Lung (tissue), 12 donors: Measurements from ENCODE around the gene CD33. TPM values are rescaled to one million over a fixed set of nuclear protein-coding genes. Genes with fewer than 3 reads are reported as not detected.

ENCODE experiments used
- ATAC-seq: fragments of 200-7000 bp; cut with Tn5 transposase; one replicate; pipeline ENCODE4 v1.9.1; 2020; ENCODE audit warnings: moderate number of reproducible peaks; ENCODE audit not compliant: insufficient read depth, low FRiP score
- DNase-seq, 3 donors: peaks; one replicate each; pipeline ENCODE4 v3.0.0-alpha.2; 2013 to 2017
- H3K27ac ChIP-seq, 2 donors: one replicate each; pipeline ENCODE4 v1.5.1; 2013; ENCODE audit warnings: mild to moderate bottlenecking in 2 of 2, moderate library complexity in 2 of 2, control low read depth in 1 of 2, inconsistent platforms in 1 of 2, low read depth in 1 of 2, low read length in 1 of 2
- H3K27me3 ChIP-seq, 3 donors: one replicate each; pipeline ENCODE4 v1.5.1; 2013; ENCODE audit warnings: low read length in 2 of 3; ENCODE audit not compliant: control insufficient read depth in 3 of 3, insufficient read depth in 3 of 3
- H3K36me3 ChIP-seq, 4 donors: one replicate each; pipeline ENCODE4 v1.5.1; 2013; ENCODE audit warnings: low read length in 4 of 4, mild to moderate bottlenecking in 1 of 4, moderate library complexity in 1 of 4; ENCODE audit not compliant: control insufficient read depth in 4 of 4, insufficient read depth in 4 of 4
- H3K4me1 ChIP-seq, 5 donors: one replicate each; pipeline ENCODE4 v1.5.1; 2013; ENCODE audit warnings: low read length in 5 of 5, mild to moderate bottlenecking in 2 of 5, moderate library complexity in 1 of 5; ENCODE audit not compliant: control insufficient read depth in 5 of 5, insufficient read depth in 5 of 5
- H3K4me3 ChIP-seq: one replicate; pipeline ENCODE4 v1.5.1; 2013; ENCODE audit warnings: mild to moderate bottlenecking, control low read depth, moderate library complexity
- H3K9ac ChIP-seq, 2 donors: one replicate each; pipeline ENCODE4 v1.5.1; 2013; ENCODE audit warnings: low read length in 2 of 2, control low read depth in 1 of 2; ENCODE audit not compliant: insufficient read depth in 1 of 2
- H3K9me3 ChIP-seq, 4 donors: one replicate each; pipeline ENCODE4 v1.5.1; 2013; ENCODE audit warnings: low read length in 3 of 4, mild to moderate bottlenecking in 1 of 4, moderate library complexity in 1 of 4; ENCODE audit not compliant: control insufficient read depth in 4 of 4, insufficient read depth in 3 of 4
- WGBS, 2 donors: extraction: QIAGEN DNeasy Blood & Tissue Kit; methylation state at CpG; one replicate each; pipeline ENCODE4 v1.1.7; 2013; 5-methylcytosine and 5-hydroxymethylcytosine counted together
- polyA plus RNA-seq, 2 donors: library from polyadenylated mRNA; stranded (reverse); fragments of 200-250 nt; gene quantifications; one replicate each; pipeline ENCODE4 v1.2.1, GENCODE V29; 2013
- total RNA-seq, 2 donors: library from RNA; depleted of rRNA in 1 of 2; stranded (reverse); fragments of >200 nt in 1 of 2; gene quantifications; one replicate each; pipeline ENCODE4 v1.2.1, GENCODE V29; 2014 to 2021
- TF ChIP-seq, protein P1 (sequence below): IDR thresholded peaks from 2 replicates; pipeline ENCODE4 v1.5.1; 2012; ENCODE audit warnings: mild to moderate bottlenecking; ENCODE audit errors: control extremely low read depth, extremely low read depth
- donor health status: control.
- donor health status: control.
- donor health status: Bipolar disorder and iron deficiency.
- donor health status: healthy.
- donor health status: DM: yes; HTN: yes; CAD: no.

Gene CD33
- total and polyA plus RNA-seq, 4 donors: 7.0 to 40.2 (median 16.8) TPM

GRCh38 chr19:51196181-51196580, 28.7 kb upstream of the CD33 start:
- no peak overlapping the region for H3K9ac ChIP-seq
- peaks cover 0 to 3% (median 0%) of the 10 kb centered on the region in 4 donors for H3K9me3 ChIP-seq
- TF ChIP-seq, protein P1, sequence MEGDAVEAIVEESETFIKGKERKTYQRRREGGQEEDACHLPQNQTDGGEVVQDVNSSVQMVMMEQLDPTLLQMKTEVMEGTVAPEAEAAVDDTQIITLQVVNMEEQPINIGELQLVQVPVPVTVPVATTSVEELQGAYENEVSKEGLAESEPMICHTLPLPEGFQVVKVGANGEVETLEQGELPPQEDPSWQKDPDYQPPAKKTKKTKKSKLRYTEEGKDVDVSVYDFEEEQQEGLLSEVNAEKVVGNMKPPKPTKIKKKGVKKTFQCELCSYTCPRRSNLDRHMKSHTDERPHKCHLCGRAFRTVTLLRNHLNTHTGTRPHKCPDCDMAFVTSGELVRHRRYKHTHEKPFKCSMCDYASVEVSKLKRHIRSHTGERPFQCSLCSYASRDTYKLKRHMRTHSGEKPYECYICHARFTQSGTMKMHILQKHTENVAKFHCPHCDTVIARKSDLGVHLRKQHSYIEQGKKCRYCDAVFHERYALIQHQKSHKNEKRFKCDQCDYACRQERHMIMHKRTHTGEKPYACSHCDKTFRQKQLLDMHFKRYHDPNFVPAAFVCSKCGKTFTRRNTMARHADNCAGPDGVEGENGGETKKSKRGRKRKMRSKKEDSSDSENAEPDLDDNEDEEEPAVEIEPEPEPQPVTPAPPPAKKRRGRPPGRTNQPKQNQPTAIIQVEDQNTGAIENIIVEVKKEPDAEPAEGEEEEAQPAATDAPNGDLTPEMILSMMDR: no peak
- peaks cover 0 to 3% (median 0%) of the 10 kb centered on the region in 3 donors for H3K27me3 ChIP-seq
- H3K4me1 ChIP-seq: no peaks in the 10 kb centered on the region
- 70 to 88% methylated on average over 5 of the region's 5 CpGs for WGBS, 2 donors
- no peak for ATAC-seq
- DNase-seq: no peak
- no peak overlapping the region for H3K4me3 ChIP-seq
- H3K27ac ChIP-seq: no peak overlapping the region
- no peaks in the 10 kb centered on the region for H3K36me3 ChIP-seq

DNA sequence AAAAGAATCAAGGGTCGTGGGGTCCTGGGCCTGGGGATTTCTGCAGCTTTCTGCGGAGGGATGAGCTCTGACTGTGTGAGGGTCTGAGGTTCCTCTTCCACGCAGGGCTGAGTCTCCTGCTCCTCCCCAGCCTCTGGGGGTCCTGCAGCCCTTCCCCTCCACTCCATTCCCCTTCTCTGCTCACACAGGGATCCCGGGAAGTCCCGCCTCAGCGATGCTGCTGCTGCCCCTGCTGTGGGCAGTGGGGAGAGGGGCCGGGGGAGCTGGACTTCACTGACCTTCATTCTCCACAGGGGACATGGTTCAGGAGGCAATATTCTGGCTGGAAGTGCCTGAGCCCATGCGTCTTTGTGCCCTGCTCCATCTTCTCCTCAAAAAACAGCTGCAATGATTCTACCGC, 26.2 kb upstream of the CD33 start:
- Histone ChIP-seq H3K27ac (no peak overlapping the region), H3K4me1 (no peaks in the 10 kb centered on the region), H3K27me3 (peaks cover 0 to 3% (median 0%) of the 10 kb centered on the region in 3 donors), H3K9me3 (peaks cover 0 to 3% (median 0%) of the 10 kb centered on the region in 4 donors), H3K36me3 (no peaks in the 10 kb centered on the region), H3K4me3 (no peak overlapping the region), H3K9ac (no peak overlapping the region)
- WGBS, 2 donors: 76 to 81% methylated on average over 9 of the region's 9 CpGs
- no peak for ATAC-seq
- TF ChIP-seq, protein P1: no peak
- no peak for DNase-seq

DNA sequence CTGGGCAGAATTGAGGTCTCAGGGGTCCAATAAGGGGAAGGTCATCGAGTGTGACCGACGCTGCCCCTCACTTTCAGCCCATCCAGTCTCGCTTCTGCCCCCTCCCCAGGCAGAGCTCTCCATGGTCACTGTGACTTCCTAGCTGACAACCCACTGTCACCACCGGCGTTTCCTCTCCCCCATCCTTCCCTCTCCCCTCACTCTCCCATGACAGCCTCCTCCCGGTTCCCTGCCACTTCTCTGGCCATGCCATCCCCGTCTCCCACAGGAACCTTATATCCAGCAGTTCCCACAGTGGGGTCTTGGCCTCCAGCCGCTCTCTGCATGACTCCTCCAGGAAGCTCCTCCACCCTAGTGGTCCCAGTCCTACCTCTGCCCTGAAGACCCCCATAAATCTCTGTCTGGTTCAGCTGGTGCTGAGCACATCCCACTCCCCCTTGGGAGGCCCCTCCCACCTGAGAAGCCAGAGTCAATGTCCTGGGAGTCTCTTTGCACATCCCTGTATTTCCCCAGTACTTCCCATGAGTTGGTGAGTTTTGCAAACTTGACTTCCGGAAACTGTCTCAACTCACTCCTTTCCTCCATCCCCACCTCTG, 24.7 kb upstream of the CD33 start:
- Histone ChIP-seq H3K4me3 (no peak overlapping the region), H3K36me3 (no peaks in the 10 kb centered on the region), H3K9ac (no peak overlapping the region), H3K27me3 (peaks cover 0 to 3% (median 0%) of the 10 kb centered on the region in 3 donors), H3K27ac (no peak overlapping the region), H3K9me3 (peaks cover 0 to 3% (median 0%) of the 10 kb centered on the region in 4 donors), H3K4me1 (no peaks in the 10 kb centered on the region)
- DNase-seq (no peak), ATAC-seq (no peak)
- TF ChIP-seq, protein P1: no peak
- WGBS, 2 donors: 67 to 75% methylated on average over 10 of the region's 10 CpGs

DNA sequence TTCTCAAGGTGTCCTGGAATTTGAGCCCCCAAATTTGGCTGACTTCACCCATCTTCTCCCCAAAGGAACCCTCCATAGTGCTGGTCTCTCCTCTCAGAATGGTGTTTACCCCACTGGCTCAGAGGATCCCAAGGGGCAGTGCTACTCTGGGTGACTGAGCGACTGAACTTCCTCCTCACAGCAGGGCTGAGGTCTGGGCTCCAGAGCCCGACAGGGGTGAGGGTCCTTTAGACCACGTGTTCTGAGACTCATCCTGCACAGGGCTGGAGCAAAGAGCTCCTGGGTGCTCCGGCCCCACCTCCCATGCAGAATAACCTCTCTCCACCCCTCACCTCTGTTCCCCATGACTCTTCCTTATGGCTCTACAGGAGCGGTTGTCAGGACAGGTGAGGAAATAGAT, 23.2 kb upstream of the CD33 start:
- Histone ChIP-seq H3K4me1 (no peaks in the 10 kb centered on the region), H3K9me3 (peaks cover 0 to 1% (median 0%) of the 10 kb centered on the region in 4 donors), H3K27ac (no peak overlapping the region), H3K27me3 (peaks cover 0 to 3% (median 2%) of the 10 kb centered on the region in 3 donors), H3K9ac (no peak overlapping the region), H3K4me3 (no peak overlapping the region), H3K36me3 (no peaks in the 10 kb centered on the region)
- WGBS, 2 donors: 51 to 53% methylated on average over 5 of the region's 5 CpGs
- TF ChIP-seq, protein P1: no peak
- DNase-seq (no peak), ATAC-seq (no peak)
